Large intestine (tissue), 3 donors: Measurements from ENCODE around the gene OBP2A. TPM values are rescaled to one million over a fixed set of nuclear protein-coding genes. Genes with fewer than 3 reads are reported as not detected.

Experiments
- DNase-seq, 2 donors: peaks; one replicate each; pipeline versions ENCODE4 v3.0.0 to v3.0.0-alpha.2; 2013
- H3K27ac ChIP-seq: one replicate; pipeline ENCODE4 v1.5.1; 2013; ENCODE audit warnings: low read length
- H3K27me3 ChIP-seq: 2 replicates; pipeline ENCODE4 v1.6.1; 2013; ENCODE audit warnings: low read length; ENCODE audit not compliant: control insufficient read depth, insufficient read depth
- H3K36me3 ChIP-seq: 2 replicates; pipeline ENCODE4 v1.6.1; 2013; ENCODE audit warnings: low read length; ENCODE audit not compliant: control insufficient read depth, insufficient read depth
- H3K4me1 ChIP-seq: one replicate; pipeline ENCODE4 v1.6.1; 2013; ENCODE audit warnings: low read length; ENCODE audit not compliant: control insufficient read depth, insufficient read depth
- H3K4me3 ChIP-seq: one replicate; pipeline ENCODE4 v1.5.1; 2013; ENCODE audit warnings: low read length
- H3K9me3 ChIP-seq: one replicate; pipeline ENCODE4 v1.6.1; 2013; ENCODE audit warnings: mild to moderate bottlenecking, low read depth, low read length, moderate library complexity; ENCODE audit not compliant: control insufficient read depth
- WGBS: methylation state at CpG from one replicate; pipeline ENCODE4 v1.1.5; 2013; ENCODE audit warnings: low lambda C conversion rate; ENCODE audit not compliant: insufficient coverage; 5-methylcytosine and 5-hydroxymethylcytosine counted together
- polyA plus RNA-seq: library from polyadenylated mRNA; unstranded; fragments of 120-200 nt; gene quantifications from one replicate; pipeline ENCODE4 v1.2.1, GENCODE V29; 2013

Gene OBP2A
- polyA plus RNA-seq, 1 donor: not detected

- no peak for DNase-seq
- Histone ChIP-seq H3K27me3 (no peaks in the 10 kb centered on the region), H3K27ac (no peak overlapping the region), H3K36me3 (no peaks in the 10 kb centered on the region), H3K9me3 (no peaks in the 10 kb centered on the region), H3K4me3 (no peak overlapping the region), H3K4me1 (no peaks in the 10 kb centered on the region)
- no CpG with 5 or more reads among the region's 10 CpGs for WGBS
Measured at GRCh38 chr9:135579889-135580660, 34.1 kb downstream of the OBP2A start.

GRCh38 chr9:135580664-135581380, 34.9 kb downstream of the OBP2A start:
- H3K4me1 ChIP-seq: no peaks in the 10 kb centered on the region
- no peak overlapping the region for H3K27ac ChIP-seq
- H3K9me3 ChIP-seq: no peaks in the 10 kb centered on the region
- WGBS: no CpG with 5 or more reads among the region's 11 CpGs
- H3K27me3 ChIP-seq: no peaks in the 10 kb centered on the region
- no peak overlapping the region for H3K4me3 ChIP-seq
- H3K36me3 ChIP-seq: no peaks in the 10 kb centered on the region
- DNase-seq: no peak

GRCh38 chr9:135581636-135582426, 35.9 kb downstream of the OBP2A start:
- no peak overlapping the region for H3K4me3 ChIP-seq
- no peaks in the 10 kb centered on the region for H3K9me3 ChIP-seq
- 100% methylated on average over 2 of the region's 18 CpGs for WGBS
- H3K4me1 ChIP-seq: no peaks in the 10 kb centered on the region
- no peak overlapping the region for H3K27ac ChIP-seq
- H3K27me3 ChIP-seq: no peaks in the 10 kb centered on the region
- no peaks in the 10 kb centered on the region for H3K36me3 ChIP-seq
- DNase-seq: no peak

- no peak overlapping the region for H3K27ac ChIP-seq
- no peaks in the 10 kb centered on the region for H3K36me3 ChIP-seq
- no peak overlapping the region for H3K4me3 ChIP-seq
- H3K4me1 ChIP-seq: no peaks in the 10 kb centered on the region
- no CpG with 5 or more reads among the region's 14 CpGs for WGBS
- H3K9me3 ChIP-seq: no peaks in the 10 kb centered on the region
- no peak for DNase-seq
- H3K27me3 ChIP-seq: no peaks in the 10 kb centered on the region
Measured at GRCh38 chr9:135582541-135582940, 36.6 kb downstream of the OBP2A start.

- H3K36me3 ChIP-seq: no peaks in the 10 kb centered on the region
- no peaks in the 10 kb centered on the region for H3K4me1 ChIP-seq
- H3K27ac ChIP-seq: no peak overlapping the region
- H3K4me3 ChIP-seq: no peak overlapping the region
- DNase-seq: no peak
- H3K9me3 ChIP-seq: no peaks in the 10 kb centered on the region
- no CpG with 5 or more reads among the region's 19 CpGs for WGBS
- no peaks in the 10 kb centered on the region for H3K27me3 ChIP-seq
Measured at GRCh38 chr9:135582966-135583687, 37.2 kb downstream of the OBP2A start.

GRCh38 chr9:135583688-135584011, 37.7 kb downstream of the OBP2A start:
- no peak for DNase-seq
- no peaks in the 10 kb centered on the region for H3K36me3 ChIP-seq
- no peaks in the 10 kb centered on the region for H3K4me1 ChIP-seq
- WGBS: no CpG with 5 or more reads among the region's 16 CpGs
- no peaks in the 10 kb centered on the region for H3K9me3 ChIP-seq
- no peak overlapping the region for H3K4me3 ChIP-seq
- H3K27ac ChIP-seq: no peak overlapping the region
- H3K27me3 ChIP-seq: no peaks in the 10 kb centered on the region

GRCh38 chr9:135584371-135584770, 38.4 kb downstream of the OBP2A start:
- Histone ChIP-seq H3K27ac (no peak overlapping the region), H3K36me3 (no peaks in the 10 kb centered on the region), H3K4me1 (no peaks in the 10 kb centered on the region), H3K9me3 (no peaks in the 10 kb centered on the region), H3K27me3 (no peaks in the 10 kb centered on the region), H3K4me3 (no peak overlapping the region)
- no CpG with 5 or more reads among the region's 5 CpGs for WGBS
- DNase-seq: no peak

- H3K27ac ChIP-seq: no peak overlapping the region
- H3K4me1 ChIP-seq: no peaks in the 10 kb centered on the region
- no peaks in the 10 kb centered on the region for H3K27me3 ChIP-seq
- WGBS: no CpG with 5 or more reads among the region's 16 CpGs
- H3K4me3 ChIP-seq: no peak overlapping the region
- no peak for DNase-seq
- H3K9me3 ChIP-seq: no peaks in the 10 kb centered on the region
- H3K36me3 ChIP-seq: no peaks in the 10 kb centered on the region
Measured at GRCh38 chr9:135584934-135585333, 39.0 kb downstream of the OBP2A start.

- H3K27me3 ChIP-seq: no peaks in the 10 kb centered on the region
- no peak overlapping the region for H3K27ac ChIP-seq
- H3K9me3 ChIP-seq: no peaks in the 10 kb centered on the region
- no peaks in the 10 kb centered on the region for H3K36me3 ChIP-seq
- no peak overlapping the region for H3K4me3 ChIP-seq
- no peak for DNase-seq
- no CpG with 5 or more reads among the region's 15 CpGs for WGBS
- H3K4me1 ChIP-seq: no peaks in the 10 kb centered on the region
Measured at GRCh38 chr9:135586601-135587109, 40.7 kb downstream of the OBP2A start.

- Histone ChIP-seq H3K36me3 (no peaks in the 10 kb centered on the region), H3K4me3 (no peak overlapping the region), H3K27me3 (no peaks in the 10 kb centered on the region), H3K4me1 (no peaks in the 10 kb centered on the region), H3K27ac (no peak overlapping the region), H3K9me3 (no peaks in the 10 kb centered on the region)
- WGBS: no CpG with 5 or more reads among the region's 7 CpGs
- no peak for DNase-seq
Measured at GRCh38 chr9:135587658-135588057, 41.7 kb downstream of the OBP2A start.
